Mesodermal cell (in vitro differentiated cells): ENCODE measurements around the gene TMEM266. TPM values are rescaled to one million over a fixed set of nuclear protein-coding genes. Genes with fewer than 3 reads are reported as not detected.
"Not testable (repeated sequence)": the region's sequence is repeated elsewhere in the genome, so short reads cannot be mapped to it uniquely, and the experiment has no call there.

ENCODE experiments used
- H3K27ac ChIP-seq: 2 replicates; pipeline ENCODE4 v1.7.0; 2013; ENCODE audit warnings: mild to moderate bottlenecking, low read depth, low read length, moderate library complexity; ENCODE audit not compliant: severe bottlenecking
- H3K36me3 ChIP-seq: 2 replicates; pipeline ENCODE4 v1.7.1; 2013; ENCODE audit warnings: mild to moderate bottlenecking, low read length, moderate library complexity; ENCODE audit not compliant: control insufficient read depth, insufficient read depth
- H3K4me1 ChIP-seq: one replicate; pipeline ENCODE4 v1.7.1; 2013; ENCODE audit warnings: mild to moderate bottlenecking, low read length; ENCODE audit not compliant: insufficient read depth, control insufficient read depth, poor library complexity, severe bottlenecking
- H3K4me3 ChIP-seq: 2 replicates; pipeline ENCODE4 v1.7.0; 2013; ENCODE audit warnings: low read length, control low read depth, mild to moderate bottlenecking; ENCODE audit not compliant: insufficient read depth, poor library complexity, severe bottlenecking; ENCODE audit errors: extremely low read depth
- H3K9me3 ChIP-seq: 2 replicates; pipeline ENCODE4 v1.7.1; 2013; ENCODE audit warnings: mild to moderate bottlenecking, low read length, moderate library complexity; ENCODE audit not compliant: control insufficient read depth
- WGBS, 2 experiments: methylation state at CpG; one replicate each; pipeline ENCODE4 v1.1.5; 2013; ENCODE audit warnings: missing lambda C conversion rate in 2 of 2; ENCODE audit not compliant: insufficient coverage in 2 of 2; 5-methylcytosine and 5-hydroxymethylcytosine counted together
- polyA plus RNA-seq, 2 experiments: library from polyadenylated mRNA; stranded (reverse); fragments of 50-300 nt; gene quantifications; one replicate each; pipeline ENCODE4 v1.2.3, GENCODE V29; 2013

The TMEM266 gene
- 1.3 TPM for polyA plus RNA-seq (2013, experiment 1 of 2)
- polyA plus RNA-seq (2013, experiment 2 of 2) = 0.81 TPM

DNA sequence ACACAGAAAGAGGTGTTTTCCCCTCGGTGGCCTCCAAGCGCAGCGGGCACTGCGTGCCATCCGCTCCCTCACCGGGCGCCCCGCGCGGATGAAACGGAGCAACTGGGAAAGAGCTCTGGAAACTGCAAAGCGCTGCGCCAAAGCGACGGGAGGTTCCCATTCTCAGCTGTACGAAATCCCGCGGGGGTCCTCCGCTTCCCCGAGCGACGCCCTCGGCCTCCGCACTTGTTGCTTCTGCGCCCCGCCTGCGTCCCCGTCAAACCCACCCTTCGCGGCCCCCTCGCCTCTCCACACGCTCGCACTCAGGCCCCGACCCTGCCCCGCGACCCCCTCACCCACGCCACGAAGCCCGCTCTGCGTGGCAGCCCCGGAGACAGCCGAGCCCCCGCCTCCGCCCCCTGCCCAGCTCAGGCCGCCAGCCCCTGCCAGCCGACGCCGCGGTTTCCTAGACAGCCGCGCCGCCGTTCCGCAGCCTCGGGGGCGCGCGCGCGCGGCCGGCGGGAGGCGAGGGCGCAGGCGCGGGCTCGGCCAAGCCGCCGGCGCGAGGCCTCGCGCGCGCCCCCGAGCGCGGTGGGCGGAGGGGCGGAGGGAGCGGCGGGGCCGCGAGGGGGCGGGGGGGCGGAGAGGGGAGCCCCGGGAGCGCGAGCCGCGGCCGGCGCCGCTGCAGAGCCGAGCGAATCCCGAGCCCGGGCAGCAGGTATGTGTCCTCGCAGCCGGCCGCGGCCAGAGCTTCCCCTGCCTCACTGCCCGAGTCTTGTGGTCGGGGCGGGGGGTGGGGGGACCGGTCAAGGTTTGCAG is at the start of gene TMEM266:
Gene TMEM266, plus strand, starts transcription at position 666 of the 798 bp plus-strand sequence. CDS start 74,279 bp downstream, outside the sequence.
- no peak within 1 kb of the TSS for H3K27ac ChIP-seq
- H3K4me1 ChIP-seq = peaks cover 7% of the 10 kb centered on the region
- WGBS, 2 experiments = 0% methylated on average over 32 to 38 of the region's 107 CpGs
- peak within 1 kb of the TSS; percentile 54 for H3K4me3 ChIP-seq
- H3K36me3 ChIP-seq = no peaks in the 10 kb centered on the region
- no peaks in the 10 kb centered on the region for H3K9me3 ChIP-seq

GRCh38 chr15:76010613-76011012 is 49.2 kb upstream of the TMEM266 start:
- Histone ChIP-seq H3K27ac (no peak overlapping the region), H3K4me1 (no peaks in the 10 kb centered on the region), H3K9me3 (no peaks in the 10 kb centered on the region), H3K36me3 (no peaks in the 10 kb centered on the region), H3K4me3 (no peak overlapping the region)
- no CpG with 5 or more reads among the region's 2 CpGs for WGBS, 2 experiments

DNA sequence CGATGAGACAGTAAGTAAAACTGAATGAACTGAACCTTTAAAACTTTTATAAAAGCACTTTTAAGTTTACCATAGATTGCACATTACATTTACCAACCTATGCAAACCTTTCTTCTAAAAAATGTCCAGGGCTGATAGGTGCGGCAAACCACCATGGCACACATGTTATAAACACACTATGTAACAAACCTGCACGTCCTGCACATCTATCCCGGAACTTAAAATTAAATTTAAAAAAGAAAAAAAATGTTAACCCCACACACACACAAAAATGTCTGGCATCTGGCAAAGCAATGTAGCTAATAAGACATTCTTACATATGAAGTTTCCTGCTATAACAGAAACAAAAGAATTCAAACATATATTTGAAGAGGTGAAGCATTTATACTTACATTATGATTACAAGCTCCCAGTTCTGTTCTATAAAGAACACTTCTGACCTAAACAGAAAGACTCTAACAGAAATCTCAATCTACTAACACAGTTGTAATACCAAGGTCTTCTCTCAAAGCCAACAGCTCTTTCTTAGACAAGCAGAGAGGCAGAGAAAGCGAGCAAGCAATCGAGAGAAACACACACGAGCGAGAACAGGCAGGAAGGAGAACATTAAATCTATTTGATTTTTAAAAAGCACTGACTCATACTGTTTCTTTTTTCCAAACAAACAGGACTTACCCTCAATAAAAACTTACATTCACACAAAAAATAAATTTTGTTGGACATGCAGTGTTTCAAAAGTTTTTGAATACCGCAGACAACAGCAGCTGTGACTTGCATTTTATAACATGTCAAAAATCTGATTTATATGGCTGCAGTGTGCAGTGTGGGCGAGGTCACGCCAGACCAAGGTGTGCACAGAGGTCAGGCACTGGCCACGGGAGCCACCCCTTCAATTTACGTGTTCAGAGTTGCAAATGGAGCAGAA is 47.9 kb upstream of the TMEM266 start, which contains the start of gene NRG4:
Gene NRG4, minus strand, starts transcription at position 798 of the 925 bp plus-strand sequence. CDS start 1,194 bp downstream, outside the sequence.
- WGBS, 2 experiments = 84 to 86% methylated on average over 6 to 8 of the region's 13 CpGs
- no peak within 1 kb of the TSS for H3K4me3 ChIP-seq
- no peaks in the 10 kb centered on the region for H3K9me3 ChIP-seq
- H3K27ac ChIP-seq = no peak within 1 kb of the TSS
- no peaks in the 10 kb centered on the region for H3K36me3 ChIP-seq
- no peaks in the 10 kb centered on the region for H3K4me1 ChIP-seq

- 100% methylated on average over 1 of the region's 4 CpGs; no CpG with 5 or more reads in 1 of the 2 experiments for WGBS, 2 experiments
- H3K27ac ChIP-seq, H3K36me3 ChIP-seq, H3K9me3 ChIP-seq, H3K4me1 ChIP-seq, H3K4me3 ChIP-seq: not testable (repeated sequence)
These were observed 46.3 kb upstream of the TMEM266 start for GRCh38 chr15:76013470-76013869.

DNA sequence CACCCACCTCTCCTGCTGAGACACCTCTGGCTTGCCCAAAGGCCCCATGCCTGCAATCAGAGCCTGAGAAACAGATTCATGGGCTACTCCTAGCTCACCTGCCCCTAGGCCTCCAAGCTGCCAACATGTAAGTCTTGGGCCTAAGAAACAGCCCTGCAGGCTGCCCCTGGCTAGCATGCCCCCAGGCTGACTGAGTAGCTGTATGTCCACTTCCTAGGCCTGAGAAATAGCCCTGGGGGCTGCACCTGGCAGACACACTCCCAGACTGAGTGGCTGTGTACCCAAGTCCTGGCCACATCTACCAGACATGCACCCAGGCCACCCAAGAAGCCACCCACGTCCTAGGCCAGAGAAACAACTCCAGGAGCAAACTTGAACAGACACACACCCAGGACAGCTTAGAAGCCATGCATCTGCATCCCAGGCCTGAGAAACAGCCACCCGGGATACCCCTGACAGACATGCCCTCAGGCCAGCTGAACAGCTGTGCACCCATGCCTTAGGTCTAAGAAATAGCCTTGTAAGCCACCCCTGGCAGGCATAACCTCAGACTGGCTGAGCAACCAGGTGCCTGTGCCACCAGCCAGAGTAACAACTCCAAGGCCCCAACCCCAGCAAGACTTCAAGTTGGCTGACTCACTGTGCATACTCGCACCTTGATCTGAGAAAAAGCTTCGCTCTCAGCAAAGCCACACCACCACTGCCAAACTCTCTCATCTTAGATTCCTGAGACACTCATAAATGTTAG is 35.6 kb upstream of the TMEM266 start:
- H3K9me3 ChIP-seq = peaks cover 8% of the 10 kb centered on the region
- no peaks in the 10 kb centered on the region for H3K4me1 ChIP-seq
- H3K27ac ChIP-seq = no peak overlapping the region
- no peak overlapping the region for H3K4me3 ChIP-seq
- H3K36me3 ChIP-seq = no peaks in the 10 kb centered on the region
- 60 to 93% methylated on average over 2 of the region's 4 CpGs for WGBS, 2 experiments

- no CpG with 5 or more reads among the region's 1 CpG for WGBS, 2 experiments
- Histone ChIP-seq H3K27ac (no peak overlapping the region), H3K4me3 (no peak overlapping the region), H3K9me3 (no peaks in the 10 kb centered on the region), H3K4me1 (no peaks in the 10 kb centered on the region), H3K36me3 (no peaks in the 10 kb centered on the region)
These were observed 27.7 kb upstream of the TMEM266 start for GRCh38 chr15:76032046-76032445.

DNA sequence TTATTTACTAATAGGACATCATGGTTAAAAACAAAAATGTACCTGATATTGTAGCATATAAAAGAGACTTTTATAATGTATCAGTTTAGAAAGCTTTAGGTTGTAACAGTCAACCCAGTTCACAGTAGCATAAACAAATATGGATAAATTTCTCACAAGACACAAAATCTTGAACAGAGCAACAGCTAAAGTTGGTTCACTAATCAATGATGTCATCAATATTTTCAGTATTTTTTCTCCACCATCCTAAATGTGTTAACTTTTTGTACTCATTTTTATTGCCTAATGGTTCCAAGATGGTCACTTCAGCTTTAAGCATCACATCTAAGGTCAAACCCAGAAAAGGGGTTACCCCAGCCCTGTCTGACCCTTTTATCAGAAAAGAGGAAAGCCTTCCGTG is 26.3 kb upstream of the TMEM266 start:
- H3K4me1 ChIP-seq = no peaks in the 10 kb centered on the region
- no CpG with 5 or more reads among the region's 1 CpG for WGBS, 2 experiments
- no peak overlapping the region for H3K4me3 ChIP-seq
- H3K9me3 ChIP-seq = no peaks in the 10 kb centered on the region
- H3K27ac ChIP-seq = no peak overlapping the region
- no peaks in the 10 kb centered on the region for H3K36me3 ChIP-seq

- Histone ChIP-seq H3K27ac (no peak overlapping the region), H3K9me3 (no peaks in the 10 kb centered on the region), H3K4me1 (no peaks in the 10 kb centered on the region), H3K4me3 (no peak overlapping the region), H3K36me3 (no peaks in the 10 kb centered on the region)
- WGBS, 2 experiments = no CpG with 5 or more reads among the region's 2 CpGs
These were observed 25.7 kb upstream of the TMEM266 start for GRCh38 chr15:76034111-76034510.

- Histone ChIP-seq H3K27ac (no peak overlapping the region), H3K4me1 (no peaks in the 10 kb centered on the region), H3K4me3 (no peak overlapping the region), H3K9me3 (no peaks in the 10 kb centered on the region), H3K36me3 (no peaks in the 10 kb centered on the region)
- WGBS, 2 experiments = 42 to 80% methylated on average over 1 to 2 of the region's 3 CpGs
These were observed 24.2 kb upstream of the TMEM266 start for GRCh38 chr15:76035593-76035992.

DNA sequence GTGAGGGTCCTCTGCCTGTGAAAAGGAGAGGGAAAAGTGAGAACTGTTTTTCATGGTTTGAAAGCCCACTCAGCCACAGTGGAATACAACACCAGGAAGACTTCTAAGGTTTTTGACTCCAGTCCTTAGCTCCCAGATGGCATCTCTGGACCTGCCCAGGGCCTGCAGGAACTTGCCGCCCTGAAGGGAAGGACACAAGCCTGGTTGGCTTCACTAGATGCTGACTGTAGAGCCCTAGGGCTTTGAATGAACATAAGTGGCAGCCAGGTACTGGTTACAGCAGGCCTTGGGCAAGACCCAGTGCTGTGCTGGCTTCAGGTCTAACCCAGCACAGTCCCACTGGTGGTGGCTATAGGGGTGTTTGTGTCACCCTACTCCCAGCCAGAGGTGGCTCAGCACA is 21.3 kb upstream of the TMEM266 start:
- WGBS, 2 experiments = 90 to 100% methylated on average over 1 of the region's 1 CpG
- no peak overlapping the region for H3K27ac ChIP-seq
- H3K9me3 ChIP-seq = no peaks in the 10 kb centered on the region
- no peak overlapping the region for H3K4me3 ChIP-seq
- no peaks in the 10 kb centered on the region for H3K4me1 ChIP-seq
- H3K36me3 ChIP-seq = no peaks in the 10 kb centered on the region
